ENCODE measurements around the gene MMP27.

Gene MMP27

GRCh38 chr11:102643941-102644340, 61.6 kb downstream of the MMP27 start:
- no peak for DNase-seq (ENCODE audit: insufficient read length, low spot score)
- no peak for FAIRE-seq
- TF ChIP-seq TAF1 (IDR thresholded peaks at IDR 0.05; ENCODE audit: low read depth, low read length): no peak
- TF ChIP-seq POLR2A (IDR thresholded peaks at IDR 0.05; ENCODE audit: low read depth, low read length): no peak
- no peak for TF ChIP-seq PAX5 (IDR thresholded peaks at IDR 0.05; ENCODE audit: insufficient read depth, low read length, severe bottlenecking)
- no peak for TF ChIP-seq POU2F2 (IDR thresholded peaks at IDR 0.05; ENCODE audit: low read depth, low read length)
- no peak for TF ChIP-seq POLR2AphosphoS5 (IDR thresholded peaks at IDR 0.05; ENCODE audit: low read depth, low read length)
- TF ChIP-seq SPI1 (IDR thresholded peaks at IDR 0.05; ENCODE audit: low read depth, low read length): no peak

All from GM12891 (cell line).